ENCODE results near the gene JAZF1.

JAZF1 gene

DNA sequence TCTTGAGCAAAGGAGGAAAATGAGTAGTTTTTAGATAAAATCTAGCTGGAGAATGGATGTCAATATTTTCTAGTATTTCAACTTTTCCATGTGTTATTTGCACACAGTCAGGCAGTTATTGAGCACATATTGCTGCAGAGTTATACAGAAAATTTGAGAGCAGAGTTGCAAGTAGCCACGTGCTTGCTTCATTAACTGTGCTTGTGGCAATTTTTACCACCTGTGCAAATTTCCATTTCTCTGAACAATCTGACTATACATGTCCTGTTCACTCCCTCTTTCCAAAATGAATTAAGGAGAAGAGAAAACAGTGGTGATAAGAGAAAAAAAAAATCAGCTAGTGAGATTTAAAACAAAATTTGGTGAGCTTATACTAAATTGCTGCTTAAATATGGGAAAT is 262.1 kb downstream of the JAZF1 start:
- TF ChIP-seq POLR2AphosphoS5 (IDR thresholded peaks at IDR 0.05; ENCODE audit: low read depth) (no peak), GABPA (IDR thresholded peaks at IDR 0.05; ENCODE audit: low read depth) (no peak), SPI1 (IDR thresholded peaks at IDR 0.05; ENCODE audit: borderline replicate concordance, low read depth) (no peak), REST (IDR thresholded peaks at IDR 0.05; ENCODE audit: insufficient replicate concordance, low read depth) (no peak)
- TF ChIP-seq, protein P1, sequence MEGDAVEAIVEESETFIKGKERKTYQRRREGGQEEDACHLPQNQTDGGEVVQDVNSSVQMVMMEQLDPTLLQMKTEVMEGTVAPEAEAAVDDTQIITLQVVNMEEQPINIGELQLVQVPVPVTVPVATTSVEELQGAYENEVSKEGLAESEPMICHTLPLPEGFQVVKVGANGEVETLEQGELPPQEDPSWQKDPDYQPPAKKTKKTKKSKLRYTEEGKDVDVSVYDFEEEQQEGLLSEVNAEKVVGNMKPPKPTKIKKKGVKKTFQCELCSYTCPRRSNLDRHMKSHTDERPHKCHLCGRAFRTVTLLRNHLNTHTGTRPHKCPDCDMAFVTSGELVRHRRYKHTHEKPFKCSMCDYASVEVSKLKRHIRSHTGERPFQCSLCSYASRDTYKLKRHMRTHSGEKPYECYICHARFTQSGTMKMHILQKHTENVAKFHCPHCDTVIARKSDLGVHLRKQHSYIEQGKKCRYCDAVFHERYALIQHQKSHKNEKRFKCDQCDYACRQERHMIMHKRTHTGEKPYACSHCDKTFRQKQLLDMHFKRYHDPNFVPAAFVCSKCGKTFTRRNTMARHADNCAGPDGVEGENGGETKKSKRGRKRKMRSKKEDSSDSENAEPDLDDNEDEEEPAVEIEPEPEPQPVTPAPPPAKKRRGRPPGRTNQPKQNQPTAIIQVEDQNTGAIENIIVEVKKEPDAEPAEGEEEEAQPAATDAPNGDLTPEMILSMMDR (IDR thresholded peaks at IDR 0.05; ENCODE audit: insufficient read depth, low read length), result no peak
- Histone ChIP-seq H3K27me3 (ENCODE audit: insufficient read depth, poor library complexity, severe bottlenecking) (no peaks in the 10 kb centered on the region), H3K4me3 (replicated peaks; ENCODE audit: insufficient read depth, low read length) (no peak overlapping the region), H3K27ac (replicated peaks) (no peak overlapping the region)
- no peak for DNase-seq (ENCODE audit: low read depth in 1 of 2, low spot score in 1 of 2)

DNA sequence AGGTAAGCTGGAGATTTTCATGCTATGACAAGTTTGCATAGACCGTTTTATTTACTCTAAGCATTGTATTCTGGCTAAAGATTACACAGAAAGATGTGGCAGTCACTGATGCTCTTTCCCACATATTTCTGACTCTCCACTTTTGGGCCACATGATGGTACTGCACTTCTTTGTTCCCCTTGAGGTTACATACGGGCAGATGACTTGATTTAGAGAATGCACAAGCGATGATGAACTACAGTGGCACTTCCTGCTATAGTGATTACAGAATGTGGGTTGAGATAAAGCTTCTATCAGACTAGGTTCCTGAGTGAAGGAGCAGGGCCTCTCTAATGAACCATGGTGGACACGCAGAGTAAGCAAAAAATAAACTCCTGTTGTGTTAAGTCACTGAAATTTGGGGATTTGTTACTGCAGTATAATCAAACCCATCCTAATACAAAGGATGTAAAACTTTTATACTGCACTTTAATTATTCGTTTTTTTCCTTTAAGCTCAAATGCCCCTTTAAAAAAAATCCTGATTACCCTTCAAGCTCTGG is 262.8 kb downstream of the JAZF1 start:
- TF ChIP-seq SPI1 (IDR thresholded peaks at IDR 0.05; ENCODE audit: borderline replicate concordance, low read depth), result no peak
- TF ChIP-seq, protein P1 (IDR thresholded peaks at IDR 0.05; ENCODE audit: insufficient read depth, low read length), result no peak
- Histone ChIP-seq H3K27me3 (ENCODE audit: insufficient read depth, poor library complexity, severe bottlenecking) (no peaks in the 10 kb centered on the region), H3K27ac (replicated peaks) (no peak overlapping the region), H3K4me3 (replicated peaks; ENCODE audit: insufficient read depth, low read length) (no peak overlapping the region)
- DNase-seq (ENCODE audit: low read depth in 1 of 2, low spot score in 1 of 2), result no peak

- Histone ChIP-seq H3K27me3 (ENCODE audit: insufficient read depth, poor library complexity, severe bottlenecking) (no peaks in the 10 kb centered on the region), H3K4me3 (replicated peaks; ENCODE audit: insufficient read depth, low read length) (no peak overlapping the region), H3K27ac (replicated peaks) (no peak overlapping the region)
- no peak for DNase-seq (ENCODE audit: low read depth in 1 of 2, low spot score in 1 of 2)
- TF ChIP-seq REST (IDR thresholded peaks at IDR 0.05; ENCODE audit: insufficient replicate concordance, low read depth), result no peak
- no peak for TF ChIP-seq GABPA (IDR thresholded peaks at IDR 0.05; ENCODE audit: low read depth)
- TF ChIP-seq SPI1 (IDR thresholded peaks at IDR 0.05; ENCODE audit: borderline replicate concordance, low read depth), result no peak
- no peak for TF ChIP-seq POLR2AphosphoS5 (IDR thresholded peaks at IDR 0.05; ENCODE audit: low read depth)
- TF ChIP-seq, protein P1 (IDR thresholded peaks at IDR 0.05; ENCODE audit: insufficient read depth, low read length), result no peak
These were observed 263.5 kb downstream of the JAZF1 start for GRCh38 chr7:27917119-27917518.

GRCh38 chr7:27916372-27916771 is 264.2 kb downstream of the JAZF1 start:
- H3K4me3 ChIP-seq (replicated peaks; ENCODE audit: insufficient read depth, low read length), result no peak overlapping the region
- H3K27me3 ChIP-seq (ENCODE audit: insufficient read depth, poor library complexity, severe bottlenecking), result no peaks in the 10 kb centered on the region
- no peak overlapping the region for H3K27ac ChIP-seq (replicated peaks)
- DNase-seq (ENCODE audit: low read depth in 1 of 2, low spot score in 1 of 2), result no peak
- TF ChIP-seq SPI1 (IDR thresholded peaks at IDR 0.05; ENCODE audit: borderline replicate concordance, low read depth) (no peak), POLR2AphosphoS5 (IDR thresholded peaks at IDR 0.05; ENCODE audit: low read depth) (no peak)
- TF ChIP-seq, protein P1 (IDR thresholded peaks at IDR 0.05; ENCODE audit: insufficient read depth, low read length), result no peak

Measured in HL-60 (cell line).